CD4-positive, alpha-beta T cell treated with Interleukin-15 for 1 hour (primary cell): ENCODE results near the gene RPS26.
"Not testable (repeated sequence)": the region's sequence is repeated elsewhere in the genome, so short reads cannot be mapped to it uniquely, and the experiment has no call there.

Experiments
- DNase-seq: peaks from one replicate; pipeline ENCODE4 v3.0.0-alpha.2; 2020

Gene RPS26

DNA sequence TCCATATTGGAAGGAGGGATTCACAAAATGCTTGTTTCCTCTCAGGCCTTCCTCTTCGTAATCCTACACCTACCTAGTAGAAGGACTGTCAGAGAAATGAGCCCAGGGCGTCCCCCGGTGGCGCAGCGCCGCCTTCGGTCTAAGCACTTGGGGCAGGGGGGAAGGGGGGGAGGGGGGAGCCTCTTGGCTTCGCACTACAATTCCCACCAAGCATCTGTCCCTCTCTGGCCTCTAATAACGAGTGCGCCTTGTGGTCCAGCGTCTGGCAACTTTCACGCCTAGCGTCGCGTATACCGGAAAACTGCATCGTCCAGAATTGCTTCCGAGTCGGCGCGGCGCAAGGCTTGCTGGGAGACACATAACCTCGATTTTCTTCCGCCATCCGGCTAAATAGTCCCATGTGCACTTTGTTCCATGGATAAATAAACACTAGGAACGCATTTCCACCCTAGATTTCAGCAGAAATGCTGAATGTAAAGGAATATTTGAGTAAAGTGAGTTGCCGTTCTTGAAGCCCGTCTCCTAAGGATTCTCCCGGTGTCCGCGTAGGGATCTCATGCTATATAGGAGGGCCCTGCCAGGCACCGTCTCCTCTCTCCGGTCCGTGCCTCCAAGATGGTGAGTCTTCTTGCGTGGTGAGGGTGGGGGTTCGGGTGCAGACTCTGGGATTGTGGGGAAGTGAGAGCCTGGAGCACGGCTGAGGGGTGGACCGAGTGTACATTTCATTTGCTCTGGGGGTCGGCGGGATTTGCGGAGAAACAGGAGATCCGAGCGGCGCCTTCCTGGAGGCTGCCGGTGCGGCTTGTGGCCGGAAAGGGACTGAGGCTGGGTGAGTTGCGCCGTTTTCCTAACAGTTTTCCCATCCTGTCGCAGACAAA, at the start of gene RPS26:
Gene RPS26 (plus strand): TSS at position 367 of the 878 bp plus-strand sequence. CDS start 249 bp downstream, at position 616.
- peak; percentile 97 for DNase-seq

DNA sequence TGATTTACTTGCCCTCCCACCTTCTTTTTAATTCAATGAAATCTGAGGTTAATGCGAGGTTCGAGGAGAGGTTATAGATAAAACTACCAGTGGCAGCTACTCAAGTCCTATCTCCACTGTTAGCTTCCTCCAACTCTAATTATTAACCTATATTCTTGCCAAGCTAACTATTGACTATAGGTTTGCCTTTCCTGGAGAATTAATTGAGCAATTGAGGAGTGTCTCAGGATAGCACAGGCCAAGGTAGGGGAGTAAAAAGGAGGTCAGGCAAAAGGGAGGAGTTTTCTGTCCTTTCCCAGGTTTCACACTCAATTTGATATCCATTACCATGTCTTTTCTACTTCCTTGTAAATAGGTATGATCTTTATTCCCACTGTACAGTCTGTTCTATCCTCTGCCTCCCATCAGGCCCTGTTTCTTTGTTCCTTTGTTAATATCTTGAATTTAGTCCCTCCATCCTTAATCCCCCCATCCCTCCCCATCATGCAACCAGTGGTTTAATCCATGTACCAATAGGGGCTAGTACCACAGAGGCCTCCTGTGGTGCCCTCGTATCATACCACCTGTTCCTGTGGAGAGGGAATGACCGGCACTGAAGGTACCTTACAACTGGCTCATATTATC, 48.4 kb upstream of the RPS26 start:
- no peak for DNase-seq

DNA sequence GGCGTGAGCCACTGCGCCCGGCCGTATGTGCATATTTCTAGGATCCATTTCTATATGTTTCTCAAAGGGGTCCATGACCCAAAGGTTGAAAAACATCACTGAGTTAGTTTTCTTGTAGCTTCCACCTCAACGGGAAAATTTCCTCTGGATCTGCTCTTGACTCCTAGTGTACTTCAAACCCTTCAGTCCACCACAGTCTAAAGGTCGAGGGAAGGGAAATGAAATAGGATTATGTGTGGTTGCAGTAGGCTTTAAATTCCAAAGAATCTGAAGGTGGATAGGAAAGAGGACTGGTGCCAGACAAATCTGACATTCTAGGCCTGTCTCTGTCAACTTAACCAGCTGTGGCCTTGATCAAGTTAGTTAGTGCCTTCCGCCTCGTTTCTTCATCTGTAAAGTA, 46.4 kb upstream of the RPS26 start:
- no peak for DNase-seq

DNA sequence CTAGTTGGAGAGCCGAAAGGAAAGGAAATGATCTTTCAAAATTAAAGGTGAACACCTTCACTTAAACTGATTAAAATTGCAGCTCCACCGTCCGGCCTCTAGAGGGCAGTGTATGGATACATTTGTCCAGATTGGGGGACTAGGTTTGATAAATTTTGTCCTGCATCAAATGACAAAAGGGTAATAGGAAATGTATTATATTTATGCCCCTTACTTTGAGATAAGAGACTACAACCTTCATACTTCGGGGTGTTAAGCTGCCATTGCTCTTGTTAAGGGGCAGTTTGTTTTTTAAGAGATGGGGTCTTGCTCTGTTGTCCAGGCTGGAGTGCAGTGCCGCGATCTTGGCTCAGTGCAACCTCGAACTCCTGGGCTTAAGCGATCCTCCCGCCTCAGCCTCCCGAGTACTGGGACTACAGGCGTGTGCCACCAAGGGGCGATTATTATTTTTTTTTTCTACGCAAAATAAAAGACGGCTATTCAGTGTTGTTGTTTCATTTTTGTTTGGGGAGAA, 45.5 kb upstream of the RPS26 start:
- DNase-seq: peak; percentile 67

DNA sequence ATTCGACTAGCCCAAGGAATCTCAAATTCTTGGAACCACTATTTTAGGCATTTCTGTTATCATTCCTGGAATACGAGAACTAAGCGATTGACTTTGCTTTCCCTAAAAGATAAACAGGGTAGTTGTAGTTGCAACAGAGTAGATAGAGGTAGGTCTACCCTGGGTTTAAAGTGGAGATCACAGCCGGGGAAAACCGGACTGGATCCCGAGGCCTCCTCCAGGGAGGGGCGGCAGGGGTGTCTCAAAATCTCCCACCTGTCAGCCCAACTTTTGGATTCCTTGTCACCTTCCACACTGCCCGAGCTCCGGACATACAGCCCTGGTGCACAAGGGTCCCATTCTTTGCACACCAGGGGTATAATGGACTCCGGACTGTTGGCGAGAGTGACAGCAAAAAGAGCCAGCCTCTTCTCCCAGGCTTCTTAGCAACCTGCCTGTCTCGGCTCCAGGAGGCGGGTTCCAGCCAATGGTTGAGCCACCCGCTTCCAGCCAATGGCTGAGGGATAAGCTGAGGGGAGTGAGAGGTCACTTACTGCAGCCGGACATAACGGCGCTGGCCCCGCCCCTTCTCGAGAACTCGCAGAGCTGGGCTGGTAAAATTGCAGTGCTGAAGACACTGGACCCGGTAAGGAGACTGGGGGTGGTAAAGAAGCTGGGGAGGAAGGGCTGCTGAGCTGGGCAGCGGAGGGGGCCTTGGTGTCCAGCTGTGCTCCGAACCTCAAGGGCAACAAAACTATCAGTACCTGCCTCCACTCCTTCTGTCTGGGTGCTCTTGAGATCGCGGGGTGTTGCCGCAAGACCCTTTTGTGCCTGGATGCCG, 44.8 kb upstream of the RPS26 start, which contains the start of gene SUOX:
Gene SUOX (plus strand): TSS at position 562 of the 820 bp plus-strand sequence. CDS start 4,946 bp downstream, outside the sequence.
- DNase-seq: peak; percentile 84

DNA sequence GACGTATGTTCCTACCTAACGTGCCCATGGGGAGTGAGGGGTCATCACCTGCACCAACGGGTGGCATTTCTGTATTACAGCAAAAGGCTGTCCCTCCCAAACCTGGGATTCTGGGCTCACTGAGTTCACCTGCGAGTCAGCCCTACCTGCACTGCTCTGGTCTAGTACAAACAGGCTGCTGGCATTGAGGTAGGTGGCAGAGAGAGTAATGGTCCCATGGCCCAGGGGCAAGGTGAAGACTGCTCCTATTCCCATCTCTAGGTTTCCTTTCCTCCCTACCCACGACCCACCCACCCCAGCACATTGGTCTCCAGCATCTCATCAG, 44.2 kb upstream of the RPS26 start:
- DNase-seq: no peak

DNA sequence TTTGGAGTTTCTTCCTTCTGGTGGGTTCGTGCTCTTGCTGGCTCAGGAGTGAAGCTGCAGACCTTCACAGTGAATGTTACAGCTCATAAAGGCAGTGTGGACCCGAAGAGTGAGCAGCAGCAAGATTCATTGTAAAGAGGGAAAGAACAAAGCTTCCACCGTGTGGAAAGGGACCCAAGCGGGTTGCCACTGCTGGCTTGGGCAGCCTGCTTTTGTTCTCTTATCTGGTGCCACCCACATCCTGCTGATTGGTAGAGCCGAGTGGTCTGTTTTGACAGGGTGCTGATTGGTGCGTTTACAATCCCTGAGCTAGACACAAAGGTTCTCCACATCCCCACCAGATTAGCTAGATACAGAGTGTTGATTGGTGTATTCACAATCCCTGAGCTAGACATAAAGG, 42.2 kb upstream of the RPS26 start:
- DNase-seq: not testable (repeated sequence)

DNA sequence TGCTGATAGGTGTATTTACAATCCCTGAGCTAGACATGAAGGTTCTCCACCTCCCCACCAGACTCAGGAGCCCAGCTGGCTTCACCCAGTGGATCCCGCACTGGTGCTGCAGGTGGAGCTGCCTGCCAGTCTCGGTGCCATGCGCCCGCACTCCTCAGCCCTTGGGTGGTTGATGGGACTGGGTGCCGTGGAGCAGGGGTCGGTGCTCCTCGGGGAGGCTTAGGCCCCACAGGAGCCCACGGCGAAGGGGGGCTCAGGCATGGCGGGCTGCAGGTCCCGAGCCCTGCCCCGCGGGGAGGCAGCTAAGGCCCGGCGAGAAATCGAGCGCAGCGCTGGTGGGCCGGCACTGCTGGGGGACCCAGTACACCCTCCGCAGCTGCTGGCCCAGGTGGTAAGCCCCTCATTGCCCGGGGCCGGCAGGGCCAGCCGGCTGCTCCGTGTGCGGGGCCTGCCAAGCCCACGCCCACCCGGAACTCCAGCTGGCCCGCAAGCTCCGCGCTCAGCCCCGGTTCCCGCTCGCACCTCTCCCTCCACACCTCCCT, 41.6 kb upstream of the RPS26 start:
- DNase-seq: not testable (repeated sequence)

DNA sequence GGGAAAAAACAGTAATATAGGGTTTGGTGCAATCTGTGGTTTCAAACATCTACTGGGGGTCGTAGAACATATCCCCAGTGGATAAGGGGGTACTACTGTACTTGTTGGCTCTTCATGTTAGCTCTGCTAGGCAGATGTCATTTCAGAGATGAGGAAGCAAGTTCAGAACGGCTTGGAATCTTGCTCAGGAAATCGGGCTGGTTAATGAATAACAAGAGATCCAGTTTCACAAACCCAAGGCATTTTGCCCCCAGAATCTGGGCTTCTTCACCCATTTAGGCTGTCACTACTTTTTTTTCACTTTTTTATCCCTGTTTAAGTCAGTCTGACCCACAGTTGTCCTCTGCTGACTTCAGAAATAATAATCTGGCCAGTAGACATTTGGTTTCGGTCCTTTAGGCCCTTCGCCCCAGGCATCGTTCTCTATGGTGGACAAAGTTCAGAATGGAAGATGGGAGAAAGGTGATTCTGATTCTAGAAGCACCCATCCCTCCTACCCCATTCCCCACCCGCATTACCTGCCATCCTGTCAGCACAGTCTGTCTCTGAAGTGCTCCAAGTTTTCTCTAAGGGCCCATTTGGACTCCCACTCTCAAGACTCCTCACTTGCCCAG, 40.1 kb upstream of the RPS26 start:
- DNase-seq: no peak

DNA sequence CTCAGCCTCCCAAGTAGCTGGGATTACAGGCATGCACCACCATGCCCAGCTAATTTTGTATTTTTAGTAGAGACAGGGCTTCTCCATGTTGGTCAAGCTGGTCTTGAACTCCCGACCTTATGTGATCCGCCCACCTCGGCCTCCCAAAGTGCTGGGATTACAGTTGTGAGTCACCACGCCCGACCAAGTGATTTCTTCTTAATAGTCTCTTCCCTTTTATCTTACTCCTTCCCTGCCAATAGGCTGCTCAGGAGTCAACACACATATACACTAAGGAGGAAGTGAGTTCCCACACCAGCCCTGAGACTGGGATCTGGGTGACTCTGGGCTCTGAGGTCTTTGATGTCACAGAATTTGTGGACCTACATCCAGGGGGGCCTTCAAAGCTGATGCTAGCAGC, 38.3 kb upstream of the RPS26 start:
- DNase-seq: not testable (repeated sequence)

DNA sequence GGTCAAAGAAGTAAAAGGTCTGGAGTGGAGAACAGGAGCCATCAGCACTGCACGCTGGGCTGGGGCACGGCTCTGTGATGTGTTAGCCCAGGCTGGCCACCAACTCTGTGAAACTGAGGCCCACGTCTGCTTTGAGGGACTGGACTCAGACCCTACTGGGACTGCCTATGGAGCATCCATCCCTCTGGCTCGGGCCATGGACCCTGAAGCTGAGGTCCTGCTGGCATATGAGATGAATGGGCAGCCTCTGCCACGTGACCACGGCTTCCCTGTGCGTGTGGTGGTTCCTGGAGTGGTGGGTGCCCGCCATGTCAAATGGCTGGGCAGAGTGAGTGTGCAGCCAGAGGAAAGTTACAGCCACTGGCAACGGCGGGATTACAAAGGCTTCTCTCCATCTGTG, 37.5 kb upstream of the RPS26 start:
- DNase-seq: no peak

DNA sequence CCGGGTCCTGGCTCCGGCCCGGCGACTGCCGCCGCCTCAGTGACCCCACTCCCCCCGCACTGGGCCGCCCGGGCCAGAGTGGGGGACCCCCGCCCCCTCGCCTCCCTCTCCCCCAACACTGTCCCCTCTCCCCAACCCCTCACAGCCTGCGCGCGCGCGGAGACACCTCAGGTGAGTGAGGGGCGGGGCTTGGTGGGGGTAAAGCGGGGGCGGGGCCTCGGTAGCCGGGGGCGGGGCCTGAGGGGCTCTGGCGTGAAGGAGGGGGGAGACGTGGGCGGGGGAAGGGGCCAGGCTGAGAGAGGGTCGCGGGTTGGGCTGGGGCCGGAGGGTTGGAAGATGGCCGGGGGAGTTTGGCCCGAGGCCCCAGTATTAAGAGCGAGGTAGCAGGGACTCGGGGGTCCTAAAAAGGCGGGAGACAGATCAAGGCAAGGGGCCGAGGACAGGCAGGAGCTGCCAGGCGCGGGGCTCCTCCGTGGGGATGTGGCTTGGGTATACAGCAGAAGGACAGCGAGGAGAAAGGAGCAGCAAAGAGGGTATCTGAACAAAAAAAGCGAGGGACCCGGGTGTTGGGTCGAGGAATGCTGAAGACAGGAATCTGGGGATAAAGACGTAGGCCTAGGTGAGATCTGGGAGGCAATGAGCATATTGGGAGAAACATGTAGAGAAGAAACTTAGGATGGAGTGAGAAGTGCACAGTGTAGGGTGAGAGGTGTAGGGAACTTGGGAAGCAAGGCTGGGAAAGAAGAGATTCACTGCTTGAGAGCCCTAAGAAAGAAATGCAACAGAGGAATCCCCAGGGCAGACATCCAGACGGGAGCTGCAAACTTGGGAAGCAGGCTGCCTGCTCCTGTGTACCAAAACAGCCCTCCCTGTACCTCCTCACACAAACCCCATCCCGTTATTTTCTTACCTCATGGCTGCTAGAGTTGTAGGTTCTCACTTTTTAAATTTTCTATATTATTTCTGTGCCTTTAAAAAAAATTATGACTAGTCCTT, 33.9 kb upstream of the RPS26 start:
- peak; percentile 49 for DNase-seq

DNA sequence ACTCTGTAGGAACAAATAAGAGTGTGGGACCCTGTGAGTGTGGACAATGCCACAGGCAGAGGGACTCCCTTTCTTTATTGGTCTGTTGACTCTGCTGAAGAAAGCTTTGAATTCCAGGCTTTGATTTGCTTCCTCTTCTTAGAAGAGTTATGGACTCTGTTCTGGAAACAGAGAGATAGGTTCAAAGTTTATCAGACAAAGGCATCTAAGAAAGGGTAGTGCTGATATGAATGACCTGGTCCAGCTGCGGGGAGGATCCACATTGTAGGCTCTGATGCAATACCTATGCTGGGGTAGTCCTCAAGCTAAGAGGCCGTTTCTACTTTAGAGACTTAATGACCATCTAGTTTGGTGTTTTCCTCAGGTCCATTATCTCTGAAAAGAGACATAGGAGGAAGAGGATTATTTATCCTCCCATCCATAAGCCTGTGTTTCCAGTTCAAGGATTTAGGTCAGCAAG, 31.6 kb upstream of the RPS26 start:
- DNase-seq: no peak

DNA sequence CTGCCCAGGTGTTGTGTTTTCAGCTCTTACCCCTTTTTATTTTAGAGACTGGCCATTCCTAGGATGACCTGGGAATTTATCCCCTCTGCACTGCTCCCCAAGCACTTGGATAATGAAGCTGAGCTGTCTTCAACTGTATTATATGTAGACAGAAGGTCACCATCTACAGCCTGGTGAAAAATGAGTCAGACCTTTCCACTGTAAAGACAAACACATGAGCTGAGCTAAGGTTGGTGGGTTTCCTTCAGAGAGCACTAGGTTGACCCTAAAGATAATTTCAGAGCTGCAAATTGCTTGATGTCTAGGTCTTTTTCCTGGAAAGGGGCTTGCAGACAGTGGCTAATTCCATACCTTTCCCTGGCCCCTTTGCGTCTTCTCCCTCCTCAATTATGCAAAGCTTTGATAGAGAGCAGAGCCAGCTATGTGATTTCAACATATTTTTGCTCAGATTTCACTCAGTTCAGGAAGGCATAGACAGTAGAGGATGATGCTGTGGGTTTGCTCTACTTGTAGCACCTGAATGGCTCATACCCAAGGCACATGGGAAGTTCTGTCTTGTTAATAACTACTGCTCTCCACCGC, 30.1 kb upstream of the RPS26 start:
- no peak for DNase-seq

DNA sequence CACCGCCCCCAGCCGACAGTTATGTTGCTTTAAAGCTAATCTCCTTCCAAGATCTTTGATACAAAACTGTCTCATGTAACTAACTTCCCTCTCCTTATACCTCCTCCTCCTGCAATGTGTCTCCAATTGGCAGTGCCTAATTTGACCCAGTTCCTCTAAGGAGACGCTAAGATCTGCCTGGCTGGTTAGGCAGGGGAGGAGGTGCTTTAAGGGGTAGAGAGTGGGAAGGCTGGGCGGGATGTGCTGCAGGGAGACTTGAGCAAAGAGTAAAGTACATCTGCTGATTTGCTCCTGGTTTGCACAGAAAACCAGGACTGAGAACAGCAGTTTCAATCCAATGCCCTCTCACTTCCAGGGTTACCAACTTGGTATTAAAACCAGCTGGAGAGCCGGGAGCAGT, 28.2 kb upstream of the RPS26 start:
- no peak for DNase-seq

DNA sequence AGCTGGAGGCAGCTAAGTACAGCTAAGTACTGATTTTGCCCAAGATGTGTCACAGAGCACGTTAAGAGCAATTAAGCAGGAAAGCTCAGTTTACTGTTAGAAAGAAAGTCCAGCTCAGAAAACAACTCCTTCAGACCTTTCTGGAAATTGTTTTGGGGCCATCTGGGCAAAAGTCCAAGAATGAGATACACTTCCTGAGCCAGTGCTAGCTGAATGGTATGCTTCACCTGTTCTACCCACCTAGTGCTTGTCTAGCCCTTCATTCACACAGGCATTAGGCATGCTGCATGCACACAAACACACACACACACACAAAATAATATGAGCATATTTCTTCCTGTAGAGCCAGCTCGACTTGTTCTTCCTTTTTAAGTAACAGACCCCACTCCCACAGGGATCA, 27.5 kb upstream of the RPS26 start:
- DNase-seq: no peak

DNA sequence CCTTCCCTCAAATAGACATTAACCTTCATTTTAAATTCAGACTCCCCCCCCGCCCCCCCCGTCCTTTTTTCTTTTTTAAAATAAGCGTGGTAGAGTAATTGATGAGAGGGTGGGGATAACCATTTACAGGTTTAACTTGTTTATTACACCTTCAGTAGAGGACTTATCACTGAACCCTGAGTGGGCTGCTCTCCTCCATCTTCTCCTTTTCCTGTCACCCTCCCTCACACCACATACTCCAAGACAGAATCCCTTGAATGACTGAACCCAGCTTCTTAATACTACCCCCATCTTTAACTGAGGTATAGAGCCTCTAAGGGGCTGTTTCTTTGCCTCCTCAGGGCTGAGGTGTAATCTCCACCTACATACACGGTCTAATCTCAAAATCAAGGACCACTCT, 24.5 kb upstream of the RPS26 start:
- no peak for DNase-seq

DNA sequence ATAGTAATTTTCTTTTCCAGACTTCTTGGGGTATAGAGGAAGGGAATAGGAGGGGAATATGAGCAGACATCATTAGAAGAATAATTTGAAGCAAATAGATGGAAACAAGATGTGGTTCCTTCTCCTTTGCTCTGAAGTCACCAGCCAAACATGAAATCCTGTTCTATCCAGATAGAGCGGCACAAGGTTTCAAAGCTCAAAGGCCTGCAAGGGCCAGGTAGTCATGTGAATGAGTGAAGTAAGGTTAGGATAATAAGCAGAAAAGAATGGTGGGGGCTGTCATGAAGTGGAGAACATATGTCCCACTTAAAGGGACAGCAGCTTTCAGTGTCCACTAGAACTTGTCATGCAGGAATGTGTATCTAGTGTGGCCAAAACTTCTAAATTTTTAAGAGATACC, 23.4 kb upstream of the RPS26 start:
- DNase-seq: no peak

DNA sequence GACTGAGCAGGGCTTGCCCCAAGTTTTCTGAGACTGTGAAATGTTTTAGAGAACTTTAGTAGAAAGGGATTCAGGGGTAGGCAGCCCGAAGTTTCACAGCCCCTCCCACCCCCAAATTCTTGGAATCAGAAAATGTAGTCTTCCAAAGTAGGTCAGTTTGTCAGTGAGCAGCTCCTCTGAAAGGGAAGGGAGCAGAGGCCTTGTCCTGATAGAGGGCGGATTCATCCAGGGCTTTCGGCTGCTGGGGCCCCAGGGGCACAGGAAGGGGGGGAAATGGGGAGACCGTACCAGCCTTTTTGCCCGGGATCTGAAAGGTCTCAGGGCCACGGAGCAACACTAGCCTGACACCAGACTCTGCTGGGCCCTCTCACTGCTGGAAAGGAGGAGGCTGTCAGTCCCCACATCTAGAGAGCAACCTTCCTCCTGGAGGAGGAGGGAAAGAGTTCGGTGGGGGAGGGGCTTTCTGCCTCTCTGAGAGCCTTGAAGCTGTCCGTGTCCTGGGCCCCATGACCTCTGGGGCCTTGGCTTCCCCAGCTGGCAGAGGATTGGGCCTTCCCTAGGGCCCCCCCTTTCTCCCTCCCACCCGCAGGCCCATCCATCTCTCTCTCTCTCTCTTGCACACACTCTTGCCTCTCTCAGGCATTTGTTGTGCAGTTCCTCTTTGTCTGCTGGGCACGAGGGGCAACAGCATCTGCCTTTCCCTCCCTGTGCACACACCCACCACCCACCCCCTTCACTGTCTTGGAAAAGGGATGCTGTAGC, 21.1 kb upstream of the RPS26 start, which contains the start of gene IKZF4:
Gene IKZF4 (plus strand): TSS at position 621 of the 762 bp plus-strand sequence. CDS start 451 bp downstream, outside the sequence.
- peak; percentile 29 for DNase-seq
